MG63 (cell line): Measurements from ENCODE around the gene CCDC171. TPM values are rescaled to one million over a fixed set of nuclear protein-coding genes. Genes with fewer than 3 reads are reported as not detected.
A peak's percentile ranks its signal among the peaks of the same experiment; 100 is the strongest.

Experiments used
- DNase-seq: peaks from one replicate; pipeline ENCODE4 v3.0.0-alpha.2; 2020
- H3K27me3 ChIP-seq: fragments of 250-450 bp; sonication (Bioruptor Pico); 2 replicates; pipeline ENCODE4 v1.5.1; 2020; ENCODE audit warnings: mild to moderate bottlenecking, moderate library complexity
- H3K36me3 ChIP-seq: fragments of 250-450 bp; sonication (Bioruptor Pico); 2 replicates; pipeline ENCODE4 v1.5.1; 2020; ENCODE audit warnings: mild to moderate bottlenecking, moderate library complexity
- H3K4me3 ChIP-seq: fragments of 250-450 bp; sonication (Bioruptor Pico); 2 replicates; pipeline ENCODE4 v1.5.1; 2020; ENCODE audit warnings: mild to moderate bottlenecking, moderate library complexity
- H3K9me3 ChIP-seq: fragments of 250-450 bp; sonication (Bioruptor Pico); 2 replicates; pipeline ENCODE4 v1.5.1; 2020; ENCODE audit warnings: mild to moderate bottlenecking, moderate library complexity
- total RNA-seq: library from RNA; depleted of rRNA; stranded (reverse); fragments of >200 nt; shearing (Covaris generic); gene quantifications from 2 replicates; pipeline ENCODE4 v1.2.3, GENCODE V29; 2014; ENCODE audit warnings: low replicate concordance

Gene CCDC171
- total RNA-seq, 1 experiment from 2014 or later, result 6.6 TPM

GRCh38 chr9:15965246-15965745 lies 412.5 kb downstream of the CCDC171 start:
- H3K27me3 ChIP-seq, result no peaks in the 10 kb centered on the region
- H3K9me3 ChIP-seq, result no peaks in the 10 kb centered on the region
- no peak overlapping the region for H3K4me3 ChIP-seq
- DNase-seq, result no peak
- H3K36me3 ChIP-seq, result no peaks in the 10 kb centered on the region

GRCh38 chr9:15966471-15966870 lies 413.6 kb downstream of the CCDC171 start:
- H3K36me3 ChIP-seq, result no peaks in the 10 kb centered on the region
- DNase-seq, result no peak
- no peak overlapping the region for H3K4me3 ChIP-seq
- H3K9me3 ChIP-seq, result no peaks in the 10 kb centered on the region
- H3K27me3 ChIP-seq, result no peaks in the 10 kb centered on the region

- Histone ChIP-seq H3K4me3 (no peak overlapping the region), H3K9me3 (no peaks in the 10 kb centered on the region), H3K27me3 (no peaks in the 10 kb centered on the region), H3K36me3 (no peaks in the 10 kb centered on the region)
- no peak for DNase-seq
These were observed 414.2 kb downstream of the CCDC171 start for GRCh38 chr9:15967068-15967467.

- H3K36me3 ChIP-seq, result no peaks in the 10 kb centered on the region
- no peak for DNase-seq
- no peaks in the 10 kb centered on the region for H3K9me3 ChIP-seq
- no peak overlapping the region for H3K4me3 ChIP-seq
- no peaks in the 10 kb centered on the region for H3K27me3 ChIP-seq
These were observed 419.9 kb downstream of the CCDC171 start for GRCh38 chr9:15972760-15973159.

- Histone ChIP-seq H3K9me3 (no peaks in the 10 kb centered on the region), H3K27me3 (no peaks in the 10 kb centered on the region), H3K4me3 (no peak overlapping the region), H3K36me3 (no peaks in the 10 kb centered on the region)
- DNase-seq, result no peak
These were observed 422.4 kb downstream of the CCDC171 start for GRCh38 chr9:15975101-15975778.

- no peak for DNase-seq
- no peaks in the 10 kb centered on the region for H3K9me3 ChIP-seq
- no peaks in the 10 kb centered on the region for H3K36me3 ChIP-seq
- no peak overlapping the region for H3K4me3 ChIP-seq
- H3K27me3 ChIP-seq, result no peaks in the 10 kb centered on the region
These were observed 424.6 kb downstream of the CCDC171 start for GRCh38 chr9:15977438-15977837.

GRCh38 chr9:15982182-15982581 lies 429.3 kb downstream of the CCDC171 start:
- Histone ChIP-seq H3K4me3 (no peak overlapping the region), H3K27me3 (no peaks in the 10 kb centered on the region), H3K36me3 (no peaks in the 10 kb centered on the region), H3K9me3 (no peaks in the 10 kb centered on the region)
- DNase-seq, result no peak

GRCh38 chr9:15999422-16000339 lies 446.8 kb downstream of the CCDC171 start:
- H3K36me3 ChIP-seq, result no peaks in the 10 kb centered on the region
- H3K9me3 ChIP-seq, result peaks cover 14% of the 10 kb centered on the region
- no peak overlapping the region for H3K4me3 ChIP-seq
- H3K27me3 ChIP-seq, result no peaks in the 10 kb centered on the region
- DNase-seq, result peak; percentile 93

GRCh38 chr9:16000811-16001210 lies 448.0 kb downstream of the CCDC171 start:
- peaks cover 7% of the 10 kb centered on the region; the same call in 1 of the 2 replicates for H3K9me3 ChIP-seq
- H3K4me3 ChIP-seq, result no peak overlapping the region
- H3K27me3 ChIP-seq, result no peaks in the 10 kb centered on the region
- H3K36me3 ChIP-seq, result no peaks in the 10 kb centered on the region
- no peak for DNase-seq

- Histone ChIP-seq H3K36me3 (no peaks in the 10 kb centered on the region), H3K9me3 (peaks cover 6% of the 10 kb centered on the region; the same call in 1 of the 2 replicates), H3K4me3 (no peak overlapping the region), H3K27me3 (no peaks in the 10 kb centered on the region)
- DNase-seq, result peak; percentile 65
These were observed 449.0 kb downstream of the CCDC171 start for GRCh38 chr9:16001856-16002255.

GRCh38 chr9:16002816-16003215 lies 450.0 kb downstream of the CCDC171 start:
- H3K36me3 ChIP-seq, result no peaks in the 10 kb centered on the region
- no peak overlapping the region for H3K4me3 ChIP-seq
- DNase-seq, result no peak
- H3K27me3 ChIP-seq, result no peaks in the 10 kb centered on the region
- peaks cover 12% of the 10 kb centered on the region for H3K9me3 ChIP-seq

GRCh38 chr9:16003785-16004184 lies 450.9 kb downstream of the CCDC171 start:
- DNase-seq, result no peak
- H3K9me3 ChIP-seq, result peaks cover 20% of the 10 kb centered on the region
- no peaks in the 10 kb centered on the region for H3K36me3 ChIP-seq
- H3K4me3 ChIP-seq, result no peak overlapping the region
- H3K27me3 ChIP-seq, result no peaks in the 10 kb centered on the region

GRCh38 chr9:16004613-16005012 lies 451.8 kb downstream of the CCDC171 start:
- DNase-seq, result no peak
- Histone ChIP-seq H3K4me3 (no peak overlapping the region), H3K9me3 (peaks cover 27% of the 10 kb centered on the region), H3K36me3 (no peaks in the 10 kb centered on the region), H3K27me3 (no peaks in the 10 kb centered on the region)

- DNase-seq, result no peak
- H3K4me3 ChIP-seq, result no peak overlapping the region
- H3K27me3 ChIP-seq, result no peaks in the 10 kb centered on the region
- peaks cover 60% of the 10 kb centered on the region for H3K9me3 ChIP-seq
- H3K36me3 ChIP-seq, result no peaks in the 10 kb centered on the region
These were observed 457.4 kb downstream of the CCDC171 start for GRCh38 chr9:16010221-16010620.

- H3K9me3 ChIP-seq, result peaks cover 67% of the 10 kb centered on the region
- H3K27me3 ChIP-seq, result no peaks in the 10 kb centered on the region
- no peaks in the 10 kb centered on the region for H3K36me3 ChIP-seq
- no peak overlapping the region for H3K4me3 ChIP-seq
- DNase-seq, result peak; percentile 76
These were observed 459.8 kb downstream of the CCDC171 start for GRCh38 chr9:16012621-16013020.

- no peaks in the 10 kb centered on the region for H3K27me3 ChIP-seq
- no peaks in the 10 kb centered on the region for H3K36me3 ChIP-seq
- no peak overlapping the region for H3K4me3 ChIP-seq
- no peak for DNase-seq
- H3K9me3 ChIP-seq, result peaks cover 67% of the 10 kb centered on the region
These were observed 460.5 kb downstream of the CCDC171 start for GRCh38 chr9:16013366-16013765.

GRCh38 chr9:16013826-16014225 lies 461.0 kb downstream of the CCDC171 start:
- DNase-seq, result no peak
- H3K27me3 ChIP-seq, result no peaks in the 10 kb centered on the region
- H3K4me3 ChIP-seq, result no peak overlapping the region
- H3K9me3 ChIP-seq, result peaks cover 70% of the 10 kb centered on the region
- H3K36me3 ChIP-seq, result no peaks in the 10 kb centered on the region
